Karpas-422 (cell line): ENCODE results near the gene PPM1E. TPM values are rescaled to one million over a fixed set of nuclear protein-coding genes. Genes with fewer than 3 reads are reported as not detected.
A peak's percentile ranks its signal among the peaks of the same experiment; 100 is the strongest.
"Not testable (repeated sequence)": the region's sequence is repeated elsewhere in the genome, so short reads cannot be mapped to it uniquely, and the experiment has no call there.

Experiments used
- DNase-seq: peaks from one replicate; pipeline ENCODE4 v3.0.0-alpha.2; 2015
- H2AFZ ChIP-seq: fragments of 200-600 bp; sonication (generic); 2 replicates; pipeline ENCODE4 v1.6.1; 2014; ENCODE audit warnings: antibody characterized with exemption, low read length, mixed read lengths
- H3K27ac ChIP-seq: fragments of 200-600 bp; sonication (generic); 2 replicates; pipeline ENCODE4 v1.5.1; 2014; ENCODE audit warnings: mild to moderate bottlenecking, low read length, moderate library complexity
- H3K27me3 ChIP-seq: fragments of 200-600 bp; sonication (generic); 2 replicates; pipeline ENCODE4 v1.6.1; 2014; ENCODE audit warnings: low read length, mixed read lengths
- H3K36me3 ChIP-seq: fragments of 200-600 bp; sonication (generic); 2 replicates; pipeline ENCODE4 v1.6.1; 2014; ENCODE audit warnings: low read length, mixed read lengths; ENCODE audit not compliant: insufficient read depth
- H3K4me1 ChIP-seq: fragments of 200-600 bp; sonication (generic); 2 replicates; pipeline ENCODE4 v1.6.1; 2014; ENCODE audit warnings: mild to moderate bottlenecking, low read length, mixed read lengths
- H3K4me2 ChIP-seq: fragments of 200-600 bp; sonication (generic); 2 replicates; pipeline ENCODE4 v1.6.1; 2014; ENCODE audit warnings: low read length, low read depth, mild to moderate bottlenecking; ENCODE audit not compliant: poor library complexity, severe bottlenecking
- H3K4me3 ChIP-seq: fragments of 200-600 bp; sonication (generic); 2 replicates; pipeline ENCODE4 v1.5.1; 2014; ENCODE audit warnings: mild to moderate bottlenecking, antibody characterized with exemption, low read length, mixed read lengths
- H3K79me2 ChIP-seq: fragments of 200-600 bp; sonication (generic); 2 replicates; pipeline ENCODE4 v1.6.1; 2014; ENCODE audit warnings: mild to moderate bottlenecking, low read length, mixed read lengths
- H3K9ac ChIP-seq: fragments of 200-600 bp; sonication (generic); 2 replicates; pipeline ENCODE4 v1.6.0; 2014; ENCODE audit warnings: low read length
- H3K9me2 ChIP-seq: fragments of 200-600 bp; sonication (generic), shearing (Covaris generic); replicated peaks from 2 replicates; pipeline ENCODE4 v1.6.0; 2014; ENCODE audit warnings: mild to moderate bottlenecking, low read length, moderate library complexity; ENCODE audit not compliant: insufficient read depth
- H3K9me3 ChIP-seq: fragments of 300-700, 200-600 bp; sonication (generic); 2 replicates; pipeline ENCODE4 v1.6.1; 2014; ENCODE audit warnings: low read length, mixed read lengths
- H4K20me1 ChIP-seq: fragments of 200-600 bp; sonication (generic); 2 replicates; pipeline ENCODE4 v1.6.1; 2014; ENCODE audit warnings: mild to moderate bottlenecking, antibody characterized with exemption, low read length, low read depth; ENCODE audit not compliant: insufficient read depth
- total RNA-seq: library from RNA; depleted of rRNA; stranded (reverse); fragments of >200 nt; shearing (Covaris generic); gene quantifications from 2 replicates; pipeline ENCODE4 v1.2.3, GENCODE V29; 2014; ENCODE audit warnings: low replicate concordance

Gene PPM1E
- total RNA-seq, 1 experiment from 2014 or later: 0.56 TPM

GRCh38 chr17:58832514-58832913 is 76.9 kb downstream of the PPM1E start:
- Histone ChIP-seq H3K4me2 (peak overlapping the region; percentile 19), H4K20me1 (no peaks in the 10 kb centered on the region), H3K4me1 (peaks cover 20% of the 10 kb centered on the region), H3K79me2 (no peaks in the 10 kb centered on the region), H3K27me3 (no peaks in the 10 kb centered on the region), H3K9me3 (no peaks in the 10 kb centered on the region), H3K4me3 (no peak overlapping the region), H3K9me2 (no peaks in the 10 kb centered on the region), H2AFZ (no peak overlapping the region), H3K27ac (no peak overlapping the region), H3K36me3 (no peaks in the 10 kb centered on the region), H3K9ac (no peak overlapping the region)
- no peak for DNase-seq

GRCh38 chr17:58837699-58838098 is 82.0 kb downstream of the PPM1E start:
- no peaks in the 10 kb centered on the region for H3K9me3 ChIP-seq
- peaks cover 16% of the 10 kb centered on the region for H3K4me1 ChIP-seq
- H2AFZ ChIP-seq: no peak overlapping the region
- H3K27me3 ChIP-seq: no peaks in the 10 kb centered on the region
- no peak for DNase-seq
- H3K4me3 ChIP-seq: no peak overlapping the region
- no peaks in the 10 kb centered on the region for H3K79me2 ChIP-seq
- no peak overlapping the region for H3K27ac ChIP-seq
- H4K20me1 ChIP-seq: no peaks in the 10 kb centered on the region
- H3K9me2 ChIP-seq: no peaks in the 10 kb centered on the region
- H3K36me3 ChIP-seq: no peaks in the 10 kb centered on the region
- H3K4me2 ChIP-seq: no peak overlapping the region
- no peak overlapping the region for H3K9ac ChIP-seq

GRCh38 chr17:58840820-58841612 is 85.4 kb downstream of the PPM1E start:
- DNase-seq: no peak
- Histone ChIP-seq H3K9me2 (no peaks in the 10 kb centered on the region), H3K9me3 (no peaks in the 10 kb centered on the region), H3K4me3 (no peak overlapping the region), H3K4me1 (no peaks in the 10 kb centered on the region), H3K27ac (no peak overlapping the region), H3K27me3 (no peaks in the 10 kb centered on the region), H3K9ac (no peak overlapping the region), H3K4me2 (no peak overlapping the region), H3K36me3 (no peaks in the 10 kb centered on the region), H2AFZ (no peak overlapping the region), H3K79me2 (no peaks in the 10 kb centered on the region), H4K20me1 (no peaks in the 10 kb centered on the region)

GRCh38 chr17:58846413-58846812 is 90.8 kb downstream of the PPM1E start:
- H2AFZ ChIP-seq: not testable (repeated sequence)

GRCh38 chr17:58850106-58850505 is 94.5 kb downstream of the PPM1E start:
- not testable (repeated sequence) for H3K36me3 ChIP-seq, H3K9ac ChIP-seq, H4K20me1 ChIP-seq, H2AFZ ChIP-seq, H3K4me1 ChIP-seq, H3K4me3 ChIP-seq, H3K4me2 ChIP-seq, H3K79me2 ChIP-seq, H3K27ac ChIP-seq, H3K9me2 ChIP-seq, DNase-seq, H3K27me3 ChIP-seq, H3K9me3 ChIP-seq

More at GRCh38 chr17:58846413-58846812, 90.8 kb downstream of the PPM1E start:
- not testable (repeated sequence) for DNase-seq, H3K4me3 ChIP-seq, H3K79me2 ChIP-seq, H3K27me3 ChIP-seq, H4K20me1 ChIP-seq, H3K27ac ChIP-seq, H3K9me2 ChIP-seq, H3K36me3 ChIP-seq, H3K9ac ChIP-seq, H3K4me2 ChIP-seq, H3K9me3 ChIP-seq, H3K4me1 ChIP-seq

GRCh38 chr17:58865301-58865700 is 109.6 kb downstream of the PPM1E start:
- H3K4me2 ChIP-seq: no peak overlapping the region
- H3K79me2 ChIP-seq: no peaks in the 10 kb centered on the region
- no peaks in the 10 kb centered on the region for H3K4me1 ChIP-seq
- DNase-seq: no peak
- no peak overlapping the region for H3K27ac ChIP-seq
- no peak overlapping the region for H2AFZ ChIP-seq
- H3K9me3 ChIP-seq: no peaks in the 10 kb centered on the region
- no peaks in the 10 kb centered on the region for H3K36me3 ChIP-seq
- no peak overlapping the region for H3K9ac ChIP-seq
- H3K9me2 ChIP-seq: no peaks in the 10 kb centered on the region
- no peak overlapping the region for H3K4me3 ChIP-seq
- no peaks in the 10 kb centered on the region for H3K27me3 ChIP-seq
- no peaks in the 10 kb centered on the region for H4K20me1 ChIP-seq

GRCh38 chr17:58870747-58871146 is 115.1 kb downstream of the PPM1E start:
- H3K4me2 ChIP-seq: no peak overlapping the region
- no peak overlapping the region for H3K27ac ChIP-seq
- DNase-seq: no peak
- no peaks in the 10 kb centered on the region for H3K4me1 ChIP-seq
- no peaks in the 10 kb centered on the region for H3K9me3 ChIP-seq
- H3K9ac ChIP-seq: no peak overlapping the region
- no peak overlapping the region for H2AFZ ChIP-seq
- no peak overlapping the region for H3K4me3 ChIP-seq
- H3K36me3 ChIP-seq: no peaks in the 10 kb centered on the region
- no peaks in the 10 kb centered on the region for H3K9me2 ChIP-seq
- H3K79me2 ChIP-seq: no peaks in the 10 kb centered on the region
- H3K27me3 ChIP-seq: no peaks in the 10 kb centered on the region
- H4K20me1 ChIP-seq: no peaks in the 10 kb centered on the region

- no peak for DNase-seq
- Histone ChIP-seq H2AFZ (no peak overlapping the region), H3K4me1 (no peaks in the 10 kb centered on the region)
Measured at GRCh38 chr17:58873926-58874325, 118.3 kb downstream of the PPM1E start.

More at GRCh38 chr17:58873926-58874325, 118.3 kb downstream of the PPM1E start:
- no peaks in the 10 kb centered on the region for H3K36me3 ChIP-seq
- H3K9me2 ChIP-seq: no peaks in the 10 kb centered on the region
- H3K4me2 ChIP-seq: no peak overlapping the region
- no peaks in the 10 kb centered on the region for H3K27me3 ChIP-seq
- H3K9me3 ChIP-seq: no peaks in the 10 kb centered on the region
- no peak overlapping the region for H3K4me3 ChIP-seq
- H3K9ac ChIP-seq: no peak overlapping the region
- H3K27ac ChIP-seq: no peak overlapping the region
- no peaks in the 10 kb centered on the region for H4K20me1 ChIP-seq
- H3K79me2 ChIP-seq: no peaks in the 10 kb centered on the region
